SK-N-DZ (cell line): Measurements from ENCODE around the gene COL12A1.

Source experiments
- DNase-seq: peaks from one replicate; pipeline ENCODE4 v3.0.0-alpha.2; 2015; ENCODE audit warnings: low spot score

The COL12A1 gene

DNA sequence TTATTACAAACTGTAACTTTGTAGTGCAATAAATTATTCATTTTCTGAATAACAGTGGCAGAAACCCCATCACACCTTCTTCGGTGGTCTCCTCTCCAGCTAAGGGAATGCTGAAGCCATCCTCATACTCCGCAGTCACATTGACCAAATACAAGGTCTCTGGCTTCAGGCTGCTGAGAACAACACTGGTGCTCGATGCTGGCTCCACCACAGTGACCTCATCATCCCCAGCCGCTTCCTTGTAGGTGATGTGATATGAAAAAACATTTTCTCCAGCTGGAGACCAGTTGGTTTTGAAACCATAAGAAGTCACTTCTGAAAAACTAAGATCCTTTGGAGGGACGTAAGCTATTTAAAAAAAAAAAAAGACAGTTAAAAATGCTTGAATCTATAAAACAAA is 25.0 kb downstream of the COL12A1 start:
- DNase-seq = no peak

DNA sequence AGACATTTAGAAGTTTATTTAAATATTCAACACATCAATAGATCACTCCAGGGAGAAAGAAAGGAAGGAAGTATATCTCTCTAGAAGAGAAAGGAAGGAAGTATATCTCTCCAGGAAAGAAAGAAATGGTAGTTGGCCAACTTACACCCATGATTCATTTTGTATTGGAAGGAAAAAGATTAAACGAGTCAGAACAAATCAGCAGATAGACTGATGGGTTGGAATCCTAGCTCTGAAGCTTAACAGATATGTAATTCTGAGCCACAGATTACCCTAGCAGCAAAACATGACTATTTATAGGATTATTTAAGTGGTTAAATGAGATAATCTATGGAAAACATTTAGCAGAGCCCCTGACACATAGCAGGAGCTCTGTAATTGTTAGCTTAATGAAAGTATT is 27.1 kb downstream of the COL12A1 start:
- DNase-seq = no peak

DNA sequence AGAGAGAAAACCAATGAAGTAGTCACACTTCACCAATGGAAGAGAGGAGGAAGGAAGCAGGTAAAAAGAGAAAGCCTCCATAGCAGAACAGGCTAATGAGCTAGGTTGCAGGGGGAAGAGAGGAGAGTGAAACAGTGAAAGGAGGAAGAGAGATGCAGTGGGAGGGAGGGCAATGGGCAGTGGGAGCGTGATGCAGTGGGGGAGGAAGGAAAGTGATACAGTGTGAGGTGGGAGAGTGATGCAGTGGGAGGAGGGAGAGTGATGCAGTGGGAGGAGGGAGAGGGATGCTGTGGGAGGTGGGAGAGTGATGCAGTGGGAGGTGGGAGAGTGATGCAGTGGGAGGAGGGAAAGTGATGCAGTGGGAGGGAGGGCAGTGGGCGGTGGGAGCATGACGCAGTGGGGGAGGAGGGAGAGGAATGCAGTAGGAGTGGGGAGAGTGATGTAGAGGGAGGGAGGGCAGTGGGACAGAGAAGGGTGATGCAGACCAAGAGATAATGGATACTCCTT is 29.7 kb downstream of the COL12A1 start:
- no peak for DNase-seq

DNA sequence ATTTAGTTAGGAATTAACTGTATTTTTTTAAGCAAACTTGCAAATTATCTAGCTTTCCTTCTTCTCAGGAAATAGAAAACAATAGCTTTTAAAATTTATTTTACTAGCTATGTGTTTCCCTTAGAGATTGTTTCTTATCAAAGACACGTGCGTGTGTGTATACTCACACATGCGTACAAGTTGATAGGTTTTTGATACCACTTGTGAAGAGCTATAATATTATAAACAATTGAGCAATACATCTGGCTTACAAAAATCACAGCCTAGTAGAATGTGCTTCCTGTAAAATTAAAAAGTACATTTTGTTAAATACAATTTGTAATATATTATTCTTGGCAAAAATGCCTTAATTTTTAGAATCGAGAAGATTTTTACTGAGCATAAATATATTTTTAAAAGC is 33.9 kb downstream of the COL12A1 start:
- DNase-seq = no peak

DNA sequence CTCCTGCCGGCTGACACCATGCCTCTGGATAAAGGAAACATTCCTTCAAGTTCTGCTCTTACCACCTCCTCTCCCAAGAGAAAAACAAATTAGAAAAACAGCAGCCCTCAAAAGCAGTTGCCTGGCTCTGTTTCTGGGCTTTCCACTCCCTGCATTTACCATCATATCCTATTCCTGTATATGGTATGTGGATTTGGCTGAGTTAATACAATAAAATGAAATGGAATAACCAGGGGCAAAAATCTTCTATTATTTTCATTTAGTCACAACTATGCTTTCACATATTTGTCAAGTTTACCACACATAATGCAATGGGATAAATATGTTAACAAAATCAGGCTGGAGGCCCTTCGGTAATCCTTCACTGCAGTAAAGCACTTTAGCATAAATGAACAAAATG is 34.3 kb downstream of the COL12A1 start:
- no peak for DNase-seq

DNA sequence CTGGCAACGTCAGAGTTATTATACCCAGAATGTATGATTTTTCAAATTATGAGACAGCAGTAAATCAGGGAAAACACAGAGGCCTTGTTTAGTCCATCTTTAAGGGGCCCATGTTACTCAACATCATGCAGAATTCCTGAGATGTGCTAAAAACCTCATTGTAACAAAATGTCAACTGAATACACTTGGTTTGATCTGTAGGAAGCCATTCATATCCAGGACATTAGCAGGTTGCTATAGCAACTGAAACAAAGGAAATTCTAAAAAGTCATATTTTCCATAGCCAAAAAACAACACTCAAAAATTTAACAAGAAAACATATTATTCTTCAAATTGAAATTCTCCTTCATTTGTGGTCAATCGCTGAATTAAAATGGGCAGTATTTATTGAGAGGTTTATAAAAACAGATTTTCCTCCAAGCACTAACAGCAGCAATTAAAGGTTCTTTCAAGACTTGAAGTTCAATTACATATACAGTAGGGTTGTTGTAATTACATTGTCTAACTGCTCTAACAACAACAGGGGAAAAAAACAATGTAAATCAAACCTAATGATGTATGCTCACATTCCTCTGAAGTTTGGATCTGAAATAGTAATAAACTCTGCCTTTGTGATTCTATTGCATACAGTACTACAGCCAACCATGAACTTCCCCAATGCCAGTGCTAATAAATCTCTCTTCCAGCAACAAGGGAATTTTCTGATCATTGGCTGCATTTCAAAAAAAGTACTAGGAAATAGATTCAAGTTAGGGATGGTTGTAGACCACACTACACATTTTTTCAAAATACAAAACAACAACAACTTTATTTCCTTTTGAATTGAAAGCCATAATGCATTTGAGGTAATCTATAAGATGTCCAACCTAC is 34.9 kb downstream of the COL12A1 start:
- DNase-seq = no peak

DNA sequence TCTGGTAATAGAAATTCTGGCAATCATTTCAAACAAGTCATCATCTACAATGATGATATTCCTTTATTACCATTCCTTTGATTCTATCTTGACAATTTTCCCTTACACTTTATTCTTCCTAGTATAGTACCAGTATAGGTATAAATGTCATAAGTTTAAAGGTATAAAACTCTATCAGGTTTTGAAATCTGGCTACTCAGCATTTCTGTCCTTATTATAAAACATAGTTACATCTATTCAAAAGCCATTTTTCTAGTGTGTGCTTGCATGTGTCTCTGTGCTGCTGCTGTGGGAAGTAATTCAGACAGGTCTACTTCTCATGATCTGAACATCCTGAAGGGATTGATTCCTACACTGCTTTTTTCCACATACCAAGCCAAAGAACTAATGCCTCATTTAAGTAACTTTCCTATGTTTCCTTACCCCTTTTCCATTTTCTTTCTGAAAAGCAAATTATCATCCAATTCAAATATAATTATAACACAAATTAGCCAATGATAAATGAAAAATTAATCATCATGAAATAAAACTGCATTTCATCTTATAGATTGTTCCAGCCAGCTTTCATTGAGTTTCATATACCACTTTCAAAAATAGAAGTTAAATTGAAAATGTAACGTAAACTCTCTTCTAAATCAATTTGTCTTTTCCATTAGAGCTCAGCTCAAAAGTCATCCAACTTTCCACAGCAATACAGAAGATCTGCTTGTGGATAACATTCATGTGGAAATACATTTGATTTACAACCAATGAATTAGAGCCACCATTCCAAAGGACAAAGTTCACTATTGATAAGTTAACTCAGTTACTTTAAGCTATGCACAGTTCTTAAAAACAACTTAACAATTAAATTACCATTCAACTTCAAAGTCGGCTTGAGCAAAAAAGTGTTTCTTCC is 35.9 kb downstream of the COL12A1 start:
- no peak for DNase-seq

DNA sequence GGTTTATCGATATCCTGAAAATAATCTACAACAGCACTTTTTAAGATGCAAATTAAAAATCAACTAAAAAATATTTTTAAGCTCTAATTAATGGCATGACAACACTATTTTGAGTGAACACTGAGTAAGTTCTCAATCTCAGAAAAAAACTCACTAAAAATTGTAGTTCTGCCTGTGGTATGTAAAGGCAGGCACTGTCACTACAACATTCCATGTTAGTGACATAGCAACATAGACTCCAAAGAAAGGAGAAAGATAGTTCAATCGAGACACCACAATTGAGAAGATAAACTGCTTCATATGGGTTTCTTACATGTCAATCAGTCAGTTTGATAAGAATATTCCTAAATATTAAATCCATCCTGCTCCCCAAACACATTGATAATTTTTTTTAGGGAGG is 38.0 kb downstream of the COL12A1 start:
- DNase-seq = no peak

DNA sequence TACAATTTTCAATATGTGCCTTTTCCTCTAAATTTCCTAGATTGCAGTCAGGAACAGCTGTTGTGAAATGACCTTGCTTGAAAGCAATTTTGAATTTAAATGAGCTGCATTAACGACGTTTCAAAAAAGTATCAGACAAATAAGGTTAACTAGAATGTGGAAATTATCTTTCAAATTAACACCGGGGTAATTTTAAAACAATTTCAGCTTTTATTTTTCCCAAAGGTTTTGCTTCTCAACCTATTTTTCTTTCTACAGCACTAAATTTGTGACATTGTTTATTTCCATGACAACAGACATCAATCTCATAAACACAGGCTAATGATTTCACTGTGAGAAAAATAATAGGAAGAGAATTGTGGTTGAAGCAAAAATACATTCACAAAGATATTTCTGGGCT is 38.5 kb downstream of the COL12A1 start:
- no peak for DNase-seq

DNA sequence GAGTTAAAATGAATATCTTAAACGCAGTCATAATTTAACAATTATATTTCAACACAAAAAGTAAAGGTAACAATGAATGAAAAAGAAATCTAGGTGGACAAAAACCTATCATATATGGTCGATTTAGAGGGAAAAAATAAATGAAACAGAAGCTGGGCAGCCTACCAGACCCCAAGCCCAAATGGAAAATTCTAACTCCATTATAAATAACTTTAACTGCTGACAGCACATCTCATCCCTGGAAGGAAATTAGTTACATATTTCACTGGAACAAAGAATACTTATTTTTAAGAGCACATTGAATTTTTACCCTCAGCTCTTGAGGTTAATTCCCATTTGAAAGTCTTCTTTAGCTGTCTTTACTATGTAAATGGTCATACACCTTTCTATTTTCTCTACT is 39.1 kb downstream of the COL12A1 start:
- DNase-seq = no peak

DNA sequence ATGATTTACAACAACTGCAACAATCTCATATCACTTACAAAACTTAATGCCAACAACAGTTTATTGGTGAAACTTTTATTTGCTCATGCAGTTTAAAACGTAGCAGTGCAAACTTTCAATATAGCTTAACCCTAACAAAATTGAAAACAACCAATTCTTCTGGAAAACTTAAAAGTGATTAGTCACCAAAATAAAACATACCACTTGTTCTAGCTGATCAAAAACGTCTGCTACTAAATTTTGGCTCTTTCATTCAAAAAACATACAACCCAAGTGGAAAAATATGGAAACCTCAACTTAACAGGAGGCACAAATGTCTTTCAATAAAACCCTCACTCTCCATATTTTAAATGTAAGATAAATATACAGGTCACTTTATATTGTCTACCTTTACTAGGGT is 39.6 kb downstream of the COL12A1 start:
- DNase-seq = no peak

DNA sequence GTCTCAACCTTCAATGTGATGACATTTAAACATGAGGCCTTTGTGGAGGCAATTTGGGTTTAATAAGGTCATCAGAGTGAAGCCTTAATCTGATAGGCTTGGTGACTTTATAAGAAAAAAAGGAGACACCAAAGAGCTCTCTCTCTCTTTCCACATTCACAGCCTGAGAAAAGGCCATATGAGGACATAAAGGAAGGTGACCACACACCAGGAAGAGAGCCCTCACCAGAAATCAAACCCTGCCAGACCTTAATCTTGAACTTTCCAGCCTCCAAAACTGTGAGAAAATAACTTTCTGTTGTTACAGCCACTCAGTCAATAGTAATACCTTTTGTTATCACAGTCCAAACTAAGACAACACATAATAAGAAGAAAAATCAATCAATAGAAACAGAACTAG is 47.7 kb downstream of the COL12A1 start:
- DNase-seq = no peak

DNA sequence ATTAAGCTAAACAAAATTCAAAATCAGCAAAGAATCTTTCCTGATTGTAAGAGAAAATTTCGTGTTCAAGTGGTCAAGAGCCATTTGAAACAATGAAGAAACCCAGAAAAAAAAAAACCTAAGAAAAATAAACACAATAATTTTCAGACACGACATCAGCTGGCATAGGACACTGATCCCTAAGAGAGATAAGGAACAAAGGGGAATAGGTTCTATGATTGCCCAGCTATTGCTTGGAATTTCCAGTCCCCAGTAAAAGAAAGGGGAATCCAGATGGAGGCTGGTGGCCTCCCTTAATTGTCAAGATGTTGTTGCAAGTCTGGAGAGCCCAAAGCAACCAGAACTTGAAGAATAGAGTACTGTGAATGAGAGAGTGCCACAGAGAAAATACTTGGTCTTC is 48.5 kb downstream of the COL12A1 start:
- no peak for DNase-seq

DNA sequence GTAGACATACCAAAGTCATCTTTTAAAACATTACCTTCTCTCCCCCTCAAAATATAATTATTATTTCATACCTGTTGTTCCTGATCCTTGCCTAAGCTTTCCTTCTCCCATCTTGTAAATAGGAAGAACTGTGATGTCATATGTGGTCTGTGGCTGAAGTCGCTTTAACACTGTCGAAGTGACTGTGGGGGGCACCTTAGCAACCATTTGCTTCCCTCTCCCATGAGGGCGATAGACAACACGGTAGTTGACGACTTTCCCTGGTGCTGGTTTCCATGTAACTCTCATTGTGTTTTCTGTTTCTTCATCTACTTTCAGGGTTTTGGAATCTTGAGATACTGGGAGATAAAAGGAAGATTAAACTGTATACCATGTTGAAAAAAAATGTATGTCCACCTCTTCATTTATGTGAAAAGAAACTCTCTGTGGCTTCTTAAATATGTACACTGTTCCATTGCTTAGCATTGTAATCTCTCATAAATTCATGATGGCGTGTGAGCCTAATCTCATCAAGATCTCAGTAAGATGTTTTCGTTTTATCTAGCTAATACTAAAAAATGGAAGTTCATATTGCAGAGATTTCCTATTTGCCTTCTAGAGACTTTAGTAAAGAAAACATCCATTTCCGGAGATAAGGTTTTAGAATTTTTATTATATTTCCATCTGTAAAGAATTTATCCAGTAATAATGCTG is 49.5 kb downstream of the COL12A1 start:
- DNase-seq = no peak

DNA sequence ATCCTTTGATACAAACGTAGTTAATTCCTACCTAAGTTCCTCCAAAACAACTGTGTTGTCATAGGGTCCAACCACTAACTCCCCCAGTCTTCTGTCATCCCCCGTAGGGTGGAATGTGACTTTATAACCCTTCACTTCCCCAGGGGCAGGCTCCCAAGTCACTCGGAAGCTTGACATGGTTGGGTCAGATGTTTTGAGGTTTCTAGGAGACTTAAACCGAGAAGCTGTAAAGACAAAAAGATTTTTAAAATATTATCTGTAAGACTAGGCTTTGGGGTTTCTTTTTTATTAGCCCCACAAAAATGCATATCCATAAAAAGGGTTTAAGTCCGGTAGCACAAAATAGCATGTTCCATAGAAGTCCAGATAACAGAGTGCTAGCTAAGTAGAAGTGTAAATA is 50.2 kb downstream of the COL12A1 start:
- DNase-seq = no peak

DNA sequence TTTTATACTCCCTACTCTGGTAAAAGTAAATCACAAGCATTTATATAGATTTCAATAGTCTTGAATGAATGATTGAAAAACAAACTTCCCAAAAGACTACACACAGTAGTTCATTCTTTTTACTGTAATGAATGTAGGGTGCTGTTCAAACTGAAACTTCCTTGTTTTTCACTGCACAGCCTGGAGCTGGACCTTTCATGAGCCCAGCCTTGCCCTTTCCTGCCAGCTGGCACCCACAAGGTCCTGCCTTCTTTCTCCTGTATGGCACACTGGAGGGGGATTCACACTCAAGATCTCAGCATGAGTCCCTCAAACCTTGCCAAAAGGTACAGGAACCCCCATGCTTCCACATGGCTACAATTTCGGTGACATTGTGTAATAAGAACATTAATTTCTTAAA is 50.9 kb downstream of the COL12A1 start:
- DNase-seq = no peak

DNA sequence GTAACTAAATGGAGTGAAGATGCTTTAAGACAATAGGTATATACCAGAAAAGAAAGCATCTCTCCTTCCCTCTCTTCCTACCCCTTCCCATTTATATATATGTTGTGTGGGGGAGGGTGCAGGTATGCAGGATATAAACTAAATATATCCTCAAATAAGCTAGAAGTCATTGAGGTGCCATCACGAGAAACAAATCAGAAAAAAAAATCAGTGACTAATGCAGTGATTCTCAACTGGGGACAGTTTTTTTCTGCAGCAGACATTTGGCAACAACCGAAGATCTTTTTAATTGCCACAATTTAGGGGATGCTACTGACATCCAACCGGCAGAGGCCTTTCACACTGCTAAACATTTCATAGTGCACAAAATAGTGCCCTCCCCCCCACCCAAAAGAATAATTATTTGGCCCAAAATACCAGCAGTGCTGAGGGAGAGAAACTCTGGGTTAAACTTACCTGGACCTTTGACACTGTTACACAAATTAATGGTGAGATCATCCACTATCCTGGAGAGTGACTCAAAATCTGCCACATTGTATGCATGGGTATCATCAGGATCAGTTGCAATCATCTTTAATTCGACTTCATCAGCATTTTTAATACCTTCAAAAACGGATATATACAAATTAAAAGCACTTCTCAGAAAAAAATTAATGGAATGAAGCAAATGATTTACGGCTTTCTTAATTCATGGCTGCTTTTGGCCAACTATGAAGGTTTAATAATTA is 55.0 kb downstream of the COL12A1 start:
- DNase-seq = no peak

DNA sequence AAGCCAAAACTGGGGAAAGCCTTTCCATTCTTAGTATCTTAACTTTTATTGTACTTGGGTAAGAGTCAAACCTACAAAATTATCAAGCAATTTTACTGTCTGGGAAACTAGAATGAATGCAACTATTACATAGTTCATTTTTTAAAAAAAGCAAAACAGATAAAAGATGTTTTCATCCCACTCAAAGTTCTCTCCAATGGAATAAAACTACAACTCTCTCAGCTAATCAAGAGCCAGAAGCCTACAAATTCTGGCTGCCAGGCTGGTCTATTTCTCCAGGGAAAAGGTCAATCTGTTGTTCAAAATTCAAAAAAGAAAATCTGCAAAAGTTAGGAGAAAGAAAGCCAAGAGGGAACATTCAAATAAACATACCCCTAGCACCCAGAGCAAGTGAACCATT is 56.2 kb downstream of the COL12A1 start:
- no peak for DNase-seq

DNA sequence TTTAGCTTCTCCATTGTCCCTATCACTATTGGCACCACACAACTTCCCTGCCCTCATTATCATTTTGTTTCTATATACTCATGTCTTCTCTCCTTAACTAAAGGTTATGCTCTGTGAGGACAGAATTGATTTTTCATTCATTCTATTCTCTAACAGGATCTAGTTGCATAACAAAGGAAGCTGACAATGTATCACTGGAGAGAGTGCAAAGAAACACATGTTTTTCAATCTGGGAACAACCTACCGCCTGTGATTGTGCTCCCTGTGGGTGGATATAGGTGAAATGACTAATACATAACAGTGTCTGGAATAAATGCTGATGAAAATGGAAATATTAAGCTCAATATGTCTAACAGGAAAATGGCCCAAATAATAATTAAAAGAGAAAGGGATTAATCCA is 56.6 kb downstream of the COL12A1 start:
- no peak for DNase-seq

DNA sequence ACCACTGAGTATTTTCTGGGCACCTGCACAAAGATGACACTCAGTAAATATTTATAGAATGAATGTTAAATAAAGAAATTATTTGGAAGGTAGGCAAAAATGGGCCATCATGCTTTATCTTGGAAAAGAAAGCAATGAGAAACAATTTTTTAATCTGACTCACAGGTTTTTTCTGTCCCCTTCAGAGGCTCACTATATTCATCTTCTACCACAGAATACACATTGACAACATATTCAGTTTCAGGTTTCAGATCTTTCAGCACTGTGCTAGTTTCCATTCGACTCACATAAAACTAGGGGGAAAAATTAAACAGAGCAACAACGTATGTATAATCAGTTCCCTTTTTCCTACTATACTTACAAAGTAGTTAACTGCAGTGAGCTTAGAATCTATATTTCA is 58.3 kb downstream of the COL12A1 start:
- no peak for DNase-seq

DNA sequence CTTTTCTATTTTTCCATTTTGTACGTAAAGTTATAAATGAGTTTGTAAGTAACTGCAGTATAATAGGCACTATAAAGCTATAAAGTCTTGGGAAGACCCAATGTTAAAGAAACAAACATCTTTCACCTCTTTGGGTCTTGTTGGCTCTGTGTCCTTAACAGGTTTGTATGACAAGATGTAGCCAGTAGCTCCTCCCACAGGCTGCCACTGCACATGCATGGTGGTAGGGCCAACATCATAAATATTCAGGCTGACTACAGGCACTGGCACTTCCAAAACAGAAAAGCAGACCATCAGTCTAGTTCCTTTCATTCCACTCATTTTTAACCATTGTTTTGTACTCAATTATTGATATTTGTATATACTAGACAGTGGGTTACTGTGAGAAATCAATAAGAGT is 59.9 kb downstream of the COL12A1 start:
- DNase-seq = no peak
